Thoracic aorta (tissue), 2 donors: Measurements from ENCODE around the gene ADAMTS8. TPM values are rescaled to one million over a fixed set of nuclear protein-coding genes. Genes with fewer than 3 reads are reported as not detected.
A peak's percentile ranks its signal among the peaks of the same experiment; 100 is the strongest.

Experiments
- ATAC-seq: fragments of 150-250 bp; one replicate; pipeline ENCODE4 v1.8.0; 2017; ENCODE audit warnings: low read depth; ENCODE audit not compliant: insufficient number of reproducible peaks, low FRiP score
- DNase-seq: peaks from one replicate; pipeline ENCODE4 v3.0.0-alpha.2; 2020; ENCODE audit warnings: low spot score
- H3K27ac ChIP-seq, 2 donors: fragments of 200-600 bp; sonication (generic); 1 replicate in 1 of 2; 2 replicates in 1 of 2; pipeline ENCODE4 v1.5.1; 2016; ENCODE audit warnings: mild to moderate bottlenecking in 2 of 2, moderate library complexity in 2 of 2
- H3K27me3 ChIP-seq: fragments of 200-600 bp; sonication (generic); replicated peaks from 2 replicates; pipeline ENCODE4 v1.6.0; 2016; ENCODE audit warnings: mild to moderate bottlenecking; ENCODE audit not compliant: insufficient read depth
- H3K36me3 ChIP-seq: fragments of 200-600 bp; sonication (generic); one replicate; pipeline ENCODE4 v1.5.1; 2016
- H3K4me1 ChIP-seq, 2 donors: fragments of 200-600 bp; sonication (generic); 1 replicate in 1 of 2; 2 replicates in 1 of 2; pipeline versions ENCODE4 v1.5.1 to v1.6.0; 2016; ENCODE audit warnings: low read depth in 2 of 2, mild to moderate bottlenecking in 1 of 2; ENCODE audit not compliant: control insufficient read depth in 1 of 2
- H3K4me3 ChIP-seq: fragments of 200-600 bp; sonication (generic); 2 replicates; pipeline ENCODE4 v1.5.1; 2016; ENCODE audit warnings: mild to moderate bottlenecking
- H3K9me3 ChIP-seq: fragments of 200-600 bp; sonication (generic); 2 replicates; pipeline ENCODE4 v1.5.1; 2016
- total RNA-seq, 2 donors: library from RNA; depleted of rRNA; stranded (reverse); fragments of >200 nt; gene quantifications; one replicate each; pipeline versions ENCODE4 v1.1.0 to v1.2.3, GENCODE V29; 2016
- TF ChIP-seq, protein P1 (sequence below): fragments of 200-600 bp; sonication (generic); IDR thresholded peaks from one replicate; pipeline ENCODE4 v1.5.1; 2019; ENCODE audit warnings: antibody characterized with exemption

The ADAMTS8 gene
- total RNA-seq, 2 donors from 2014 or later, result 5.3 to 17.6 TPM

DNA sequence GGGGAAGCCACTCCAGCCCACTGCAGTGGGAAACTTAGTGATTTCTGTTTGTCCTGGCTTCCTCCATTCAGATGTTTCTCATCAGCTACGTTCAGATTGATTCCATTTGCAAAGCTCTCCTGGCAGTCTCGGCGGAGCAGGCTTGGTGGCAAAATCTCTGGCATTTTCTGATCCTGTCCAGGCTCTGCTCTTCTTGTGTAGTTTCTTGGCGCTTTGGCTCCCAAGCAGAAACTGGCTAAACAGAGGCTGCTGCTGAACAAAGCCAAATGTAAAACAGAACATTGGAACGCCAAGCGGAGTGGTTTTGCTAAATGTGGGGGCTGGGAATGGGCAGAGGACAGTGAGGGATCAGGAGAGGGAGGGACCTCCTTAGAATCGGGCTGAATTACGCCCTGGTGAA is 36.7 kb downstream of the ADAMTS8 start:
- ATAC-seq (no peak), DNase-seq (no peak)
- Histone ChIP-seq H3K4me3 (no peak overlapping the region), H3K27me3 (no peaks in the 10 kb centered on the region), H3K27ac (no peak overlapping the region), H3K4me1 (peaks cover 0 to 29% of the 10 kb centered on the region in 2 donors), H3K36me3 (no peaks in the 10 kb centered on the region), H3K9me3 (no peaks in the 10 kb centered on the region)
- TF ChIP-seq, protein P1, sequence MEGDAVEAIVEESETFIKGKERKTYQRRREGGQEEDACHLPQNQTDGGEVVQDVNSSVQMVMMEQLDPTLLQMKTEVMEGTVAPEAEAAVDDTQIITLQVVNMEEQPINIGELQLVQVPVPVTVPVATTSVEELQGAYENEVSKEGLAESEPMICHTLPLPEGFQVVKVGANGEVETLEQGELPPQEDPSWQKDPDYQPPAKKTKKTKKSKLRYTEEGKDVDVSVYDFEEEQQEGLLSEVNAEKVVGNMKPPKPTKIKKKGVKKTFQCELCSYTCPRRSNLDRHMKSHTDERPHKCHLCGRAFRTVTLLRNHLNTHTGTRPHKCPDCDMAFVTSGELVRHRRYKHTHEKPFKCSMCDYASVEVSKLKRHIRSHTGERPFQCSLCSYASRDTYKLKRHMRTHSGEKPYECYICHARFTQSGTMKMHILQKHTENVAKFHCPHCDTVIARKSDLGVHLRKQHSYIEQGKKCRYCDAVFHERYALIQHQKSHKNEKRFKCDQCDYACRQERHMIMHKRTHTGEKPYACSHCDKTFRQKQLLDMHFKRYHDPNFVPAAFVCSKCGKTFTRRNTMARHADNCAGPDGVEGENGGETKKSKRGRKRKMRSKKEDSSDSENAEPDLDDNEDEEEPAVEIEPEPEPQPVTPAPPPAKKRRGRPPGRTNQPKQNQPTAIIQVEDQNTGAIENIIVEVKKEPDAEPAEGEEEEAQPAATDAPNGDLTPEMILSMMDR, result no peak

GRCh38 chr11:130390071-130390758 is 38.2 kb downstream of the ADAMTS8 start:
- Histone ChIP-seq H3K4me3 (peak overlapping the region; percentile 13), H3K36me3 (no peaks in the 10 kb centered on the region), H3K27ac (no peak overlapping the region), H3K4me1 (peaks cover 0 to 29% of the 10 kb centered on the region in 2 donors), H3K9me3 (no peaks in the 10 kb centered on the region), H3K27me3 (no peaks in the 10 kb centered on the region)
- DNase-seq (no peak), ATAC-seq (no peak)
- TF ChIP-seq, protein P1, result peak; percentile 37

- Histone ChIP-seq H3K9me3 (no peaks in the 10 kb centered on the region), H3K4me1 (peaks cover 0 to 29% of the 10 kb centered on the region in 2 donors), H3K4me3 (peak overlapping the region; percentile 13), H3K27me3 (no peaks in the 10 kb centered on the region), H3K36me3 (no peaks in the 10 kb centered on the region), H3K27ac (no peak overlapping the region)
- ATAC-seq, result no peak
- no peak for DNase-seq
- TF ChIP-seq, protein P1, result no peak
Observed at GRCh38 chr11:130389335-130389935, 39.0 kb downstream of the ADAMTS8 start.

DNA sequence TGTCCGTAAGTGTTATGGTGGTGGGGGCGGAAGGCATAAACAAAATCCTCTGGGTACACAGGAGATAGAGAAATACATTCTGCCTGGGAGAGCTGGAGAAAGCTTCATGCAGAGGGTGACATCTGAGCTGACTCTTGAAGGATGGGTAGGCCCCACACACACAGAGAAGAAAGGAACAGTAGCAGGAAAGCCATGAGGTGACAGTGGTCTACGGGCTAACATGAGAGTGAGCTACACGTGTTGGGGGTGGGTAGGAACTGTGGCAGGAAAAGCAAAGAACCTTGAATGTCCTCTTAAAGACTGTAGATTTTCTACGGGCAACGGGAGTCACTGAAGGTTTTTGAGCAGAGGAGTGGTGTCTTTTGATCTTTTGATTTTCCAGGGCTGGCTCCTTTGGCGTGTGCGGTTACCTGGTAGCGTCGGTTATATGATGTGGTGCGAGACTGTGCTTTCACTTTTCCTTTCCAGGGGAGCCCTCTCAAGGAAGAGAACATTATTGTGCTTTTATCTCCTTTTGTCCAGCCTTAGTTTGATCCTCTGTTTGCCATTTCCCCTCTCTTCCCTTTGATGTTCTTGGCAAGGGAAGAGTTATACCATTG is 39.7 kb downstream of the ADAMTS8 start:
- ATAC-seq (no peak), DNase-seq (no peak)
- H3K4me1 ChIP-seq, result peaks cover 0 to 29% of the 10 kb centered on the region in 2 donors
- no peaks in the 10 kb centered on the region for H3K9me3 ChIP-seq
- no peak overlapping the region for H3K4me3 ChIP-seq
- no peaks in the 10 kb centered on the region for H3K27me3 ChIP-seq
- H3K27ac ChIP-seq, result no peak overlapping the region
- no peaks in the 10 kb centered on the region for H3K36me3 ChIP-seq
- TF ChIP-seq, protein P1, result no peak

GRCh38 chr11:130386056-130386455 is 42.4 kb downstream of the ADAMTS8 start:
- Histone ChIP-seq H3K36me3 (no peaks in the 10 kb centered on the region), H3K4me3 (no peak overlapping the region), H3K27ac (no peak overlapping the region), H3K27me3 (no peaks in the 10 kb centered on the region), H3K9me3 (no peaks in the 10 kb centered on the region), H3K4me1 (peaks cover 0 to 17% of the 10 kb centered on the region in 2 donors)
- TF ChIP-seq, protein P1, result no peak
- ATAC-seq (no peak), DNase-seq (no peak)
